Right cardiac atrium (tissue), 5 donors: ENCODE data around the gene PLA2R1. TPM values are rescaled to one million over a fixed set of nuclear protein-coding genes. Genes with fewer than 3 reads are reported as not detected.
"Not testable (repeated sequence)": the region's sequence is repeated elsewhere in the genome, so short reads cannot be mapped to it uniquely, and the experiment has no call there.

Experiments used
- ATAC-seq, 2 donors: fragments of 200-7000 bp; cut with Tn5 transposase; one replicate each; pipeline versions ENCODE4 v1.8.0 to v1.9.1; 2020; ENCODE audit warnings: moderate library complexity in 2 of 2, mild to moderate bottlenecking in 1 of 2
- DNase-seq, 3 donors: peaks; one replicate each; pipeline ENCODE4 v3.0.0-alpha.2; 2020
- H3K27ac ChIP-seq: one replicate; pipeline ENCODE4 v1.5.1; 2013; ENCODE audit warnings: mild to moderate bottlenecking, low read length, control low read depth, moderate library complexity
- H3K27me3 ChIP-seq: one replicate; pipeline ENCODE4 v1.6.1; 2013; ENCODE audit not compliant: control insufficient read depth, insufficient read depth
- H3K4me1 ChIP-seq: one replicate; pipeline ENCODE4 v1.6.1; 2013; ENCODE audit warnings: low read length; ENCODE audit not compliant: control insufficient read depth, insufficient read depth
- H3K4me3 ChIP-seq: one replicate; pipeline ENCODE4 v1.5.1; 2013; ENCODE audit warnings: low read length, control low read depth
- H3K9me3 ChIP-seq: one replicate; pipeline ENCODE4 v1.6.1; 2013; ENCODE audit warnings: low read length; ENCODE audit not compliant: control insufficient read depth
- WGBS: extraction: QIAGEN DNeasy Blood & Tissue Kit; methylation state at CpG from one replicate; pipeline ENCODE4 v1.1.7; 2013; 5-methylcytosine and 5-hydroxymethylcytosine counted together
- intact Hi-C, 4 donors: fragments of 100-400 bp; cut with DNase I; formaldehyde crosslinking; loops; one replicate each; pipeline versions ENCODE4 v1.11.0 to v1.14.0; 2022 to 2023
- polyA plus RNA-seq: library from polyadenylated mRNA; stranded (reverse); fragments of 200-250 nt; gene quantifications from one replicate; pipeline ENCODE4 v1.2.3, GENCODE V29; 2013
- total RNA-seq, 4 donors: library from RNA; stranded (reverse); fragmentation: NEBNext Ultra II Directional; extraction: Animal tissue kit (Norgen Biotek cat#: 25700); gene quantifications; one replicate each; pipeline ENCODE4 v1.2.1, GENCODE V29; 2021
- donor health status: healthy with polysubstance abuse.
- donor health status: DM: no; HTN: yes; CAD: no.
- donor health status: DM: no; HTN: no; CAD: no.
- donor health status: DM: no; HTN: yes; CAD: no; lungs with severe emphysema.
- donor health status: DM: yes; HTN: yes; CAD: no.

The PLA2R1 gene
- total and polyA plus RNA-seq, 5 donors = 1.8 to 5.9 (median 4.7) TPM

- ATAC-seq (peak in 1 of 2 donors; percentile 61), DNase-seq (no peak)
- 60% methylated on average over 7 of the region's 7 CpGs for WGBS
- Histone ChIP-seq H3K4me1 (no peaks in the 10 kb centered on the region), H3K4me3 (no peak overlapping the region), H3K9me3 (no peaks in the 10 kb centered on the region), H3K27ac (no peak overlapping the region), H3K27me3 (no peaks in the 10 kb centered on the region)
- intact Hi-C loops = no loop called here
These were observed 79.3 kb downstream of the PLA2R1 start for GRCh38 chr2:159982842-159983785.

DNA sequence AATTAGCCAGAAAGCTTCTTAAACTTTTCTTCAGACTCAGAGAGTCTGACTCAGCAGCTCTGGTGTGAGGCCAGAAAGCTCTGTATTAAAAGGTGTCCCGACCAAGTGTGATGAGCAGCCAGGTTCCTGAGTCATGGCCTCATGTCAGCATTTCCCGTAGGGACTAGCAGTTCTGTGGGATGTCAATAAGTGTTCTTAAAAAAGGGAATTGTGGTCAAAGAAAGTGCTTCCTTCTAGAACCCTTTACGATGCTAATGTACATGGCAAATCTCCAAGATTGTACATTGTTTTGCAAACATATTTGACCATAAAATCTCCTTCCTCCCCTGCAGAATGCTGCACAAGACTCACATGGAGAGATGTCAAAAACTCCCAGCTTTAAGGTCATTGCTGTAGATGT lies 80.1 kb downstream of the PLA2R1 start:
- Histone ChIP-seq H3K9me3 (no peaks in the 10 kb centered on the region), H3K27me3 (no peaks in the 10 kb centered on the region), H3K4me3 (no peak overlapping the region), H3K4me1 (no peaks in the 10 kb centered on the region), H3K27ac (no peak overlapping the region)
- intact Hi-C loops = no loop called here
- peak in 1 of 2 donors; percentile 36 for ATAC-seq
- DNase-seq = peak in 1 of 3 donors; percentile 14
- WGBS = 29% methylated on average over 3 of the region's 3 CpGs

DNA sequence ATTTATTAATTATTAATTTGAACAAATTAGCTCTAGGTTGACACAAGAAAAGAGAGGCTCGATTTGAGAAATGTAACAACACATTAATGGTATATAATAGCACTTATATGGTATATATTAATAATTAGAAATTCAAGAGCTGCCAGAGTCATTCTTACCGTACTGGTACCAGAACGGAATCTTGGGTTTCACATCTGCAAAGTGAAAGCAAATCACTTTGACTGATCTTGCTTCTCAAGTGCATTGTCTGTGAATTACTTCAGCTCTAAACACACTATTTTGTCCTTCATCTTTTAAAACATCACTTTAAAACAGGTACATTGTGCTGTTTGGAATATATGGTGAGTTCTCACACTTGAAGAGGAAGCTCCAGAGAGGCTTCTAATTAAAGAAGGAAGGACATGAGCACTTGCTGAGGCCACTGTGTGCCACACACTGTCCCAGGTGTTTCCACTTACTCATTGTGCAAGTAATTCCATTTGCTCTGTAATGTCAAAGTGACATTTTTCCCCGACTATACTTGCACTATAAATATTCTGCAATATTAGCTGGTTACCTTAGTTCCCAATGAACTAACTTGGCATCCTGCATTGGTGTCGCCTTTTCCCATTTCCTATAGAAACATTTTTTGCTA lies 85.8 kb downstream of the PLA2R1 start:
- no peaks in the 10 kb centered on the region for H3K4me1 ChIP-seq
- no peak overlapping the region for H3K27ac ChIP-seq
- ATAC-seq = no peak
- intact Hi-C loops = no loop called here
- H3K9me3 ChIP-seq = no peaks in the 10 kb centered on the region
- no peak for DNase-seq
- H3K4me3 ChIP-seq = no peak overlapping the region
- no peaks in the 10 kb centered on the region for H3K27me3 ChIP-seq
- 86% methylated on average over 5 of the region's 5 CpGs for WGBS

GRCh38 chr2:159973325-159973724 lies 89.1 kb downstream of the PLA2R1 start:
- DNase-seq (no peak), ATAC-seq (no peak)
- intact Hi-C loops = no loop called here
- WGBS = 95% methylated on average over 1 of the region's 1 CpG
- Histone ChIP-seq H3K4me3 (no peak overlapping the region), H3K9me3 (no peaks in the 10 kb centered on the region), H3K27ac (no peak overlapping the region), H3K27me3 (no peaks in the 10 kb centered on the region), H3K4me1 (no peaks in the 10 kb centered on the region)

DNA sequence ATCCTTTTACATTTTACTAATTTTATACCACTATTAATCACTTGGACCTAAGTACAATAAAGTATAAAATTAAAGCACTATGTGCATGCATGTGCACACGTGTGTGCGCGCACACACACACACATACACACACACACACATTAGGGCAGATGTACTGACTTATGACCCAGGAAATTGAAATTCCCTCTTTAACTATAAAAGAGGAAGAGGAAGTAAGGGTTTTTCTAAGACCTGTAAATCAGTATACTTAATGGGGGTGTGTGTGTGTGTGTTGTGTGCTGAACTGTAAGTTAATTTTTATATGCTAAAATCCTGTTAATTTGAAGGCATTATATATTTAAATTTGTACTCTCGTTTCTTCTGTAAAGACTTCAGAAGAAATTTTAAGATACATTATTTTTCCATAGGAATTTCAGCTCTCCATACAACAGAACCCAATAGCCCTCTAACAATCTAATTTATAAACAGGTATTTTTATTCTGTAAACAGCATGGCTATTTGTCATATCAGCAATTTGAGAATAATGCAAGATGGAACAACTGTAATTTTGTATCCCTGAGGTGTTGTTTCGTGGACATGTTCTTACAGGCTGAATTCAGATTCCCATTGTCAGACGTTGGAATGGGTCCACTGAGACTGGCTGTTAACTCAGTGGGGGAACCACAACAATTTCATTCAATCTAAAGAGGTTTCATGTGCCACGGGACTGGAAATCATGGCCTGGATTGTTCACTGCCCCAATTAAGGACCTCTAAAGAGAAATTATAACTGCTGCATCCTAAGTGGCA lies 90.9 kb downstream of the PLA2R1 start:
- Histone ChIP-seq H3K4me1 (no peaks in the 10 kb centered on the region), H3K9me3 (no peaks in the 10 kb centered on the region), H3K4me3 (no peak overlapping the region), H3K27me3 (no peaks in the 10 kb centered on the region), H3K27ac (no peak overlapping the region)
- DNase-seq = no peak
- ATAC-seq = no peak
- WGBS = 85% methylated on average over 7 of the region's 7 CpGs
- intact Hi-C loops = no loop called here

GRCh38 chr2:159970548-159970947 lies 91.9 kb downstream of the PLA2R1 start:
- H3K9me3 ChIP-seq, H3K27me3 ChIP-seq, intact Hi-C loops, DNase-seq, H3K4me3 ChIP-seq, H3K27ac ChIP-seq, H3K4me1 ChIP-seq, ATAC-seq: not testable (repeated sequence)
- WGBS = 89% methylated on average over 1 of the region's 1 CpG

DNA sequence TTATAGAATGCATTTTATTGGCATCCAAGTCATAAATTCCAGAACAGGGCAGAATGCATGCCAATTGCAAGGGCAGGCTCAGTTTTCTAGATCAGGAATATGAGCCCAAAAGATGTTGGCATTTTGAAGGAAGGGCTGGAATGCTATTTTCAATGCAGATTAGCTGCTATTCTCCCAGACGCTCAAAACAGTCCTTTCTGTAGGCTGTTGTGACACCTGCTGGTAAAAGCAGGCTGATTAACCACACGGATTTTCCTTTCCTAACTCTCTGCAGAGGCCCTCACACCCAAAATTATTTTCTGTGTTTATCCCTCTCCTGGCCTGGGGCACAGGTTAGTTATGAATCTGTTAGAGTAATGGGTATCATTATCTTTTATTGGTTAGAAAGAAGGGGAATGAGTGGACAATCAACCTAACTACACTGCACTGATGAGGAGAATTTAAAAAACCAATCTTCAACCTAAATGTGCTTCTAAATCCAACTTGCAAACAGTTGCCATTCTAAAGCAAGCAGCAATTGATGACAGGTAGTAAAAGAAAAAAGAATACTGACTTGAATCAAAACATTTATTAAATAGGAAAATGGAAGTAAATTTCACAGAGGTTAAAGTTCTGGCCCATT lies 94.0 kb downstream of the PLA2R1 start:
- Histone ChIP-seq H3K27ac (no peak overlapping the region), H3K27me3 (no peaks in the 10 kb centered on the region), H3K9me3 (no peaks in the 10 kb centered on the region), H3K4me1 (no peaks in the 10 kb centered on the region), H3K4me3 (no peak overlapping the region)
- intact Hi-C loops = no loop called here
- 3% methylated on average over 2 of the region's 2 CpGs for WGBS
- ATAC-seq (peak in 1 of 2 donors; percentile 84), DNase-seq (no peak)

GRCh38 chr2:159963700-159964099 lies 98.7 kb downstream of the PLA2R1 start:
- intact Hi-C loops = no loop called here
- no peak for ATAC-seq
- no peaks in the 10 kb centered on the region for H3K27me3 ChIP-seq
- DNase-seq = no peak
- no peak overlapping the region for H3K4me3 ChIP-seq
- WGBS = 94% methylated on average over 7 of the region's 7 CpGs
- H3K27ac ChIP-seq = no peak overlapping the region
- H3K4me1 ChIP-seq = peaks cover 4% of the 10 kb centered on the region
- H3K9me3 ChIP-seq = no peaks in the 10 kb centered on the region

- ATAC-seq, DNase-seq, H3K9me3 ChIP-seq, H3K27me3 ChIP-seq, H3K4me1 ChIP-seq, intact Hi-C loops, H3K4me3 ChIP-seq, H3K27ac ChIP-seq: not testable (repeated sequence)
These were observed 99.9 kb downstream of the PLA2R1 start for GRCh38 chr2:159962513-159962912.

- no peak for ATAC-seq
- H3K27ac ChIP-seq = no peak overlapping the region
- no peaks in the 10 kb centered on the region for H3K27me3 ChIP-seq
- WGBS = 90% methylated on average over 4 of the region's 4 CpGs
- intact Hi-C loops = no loop called here
- peaks cover 4% of the 10 kb centered on the region for H3K4me1 ChIP-seq
- no peak for DNase-seq
- H3K9me3 ChIP-seq = no peaks in the 10 kb centered on the region
- no peak overlapping the region for H3K4me3 ChIP-seq
These were observed 101.0 kb downstream of the PLA2R1 start for GRCh38 chr2:159961451-159961850.
